ENCODE measurements around the gene KHK. TPM values are rescaled to one million over a fixed set of nuclear protein-coding genes. Genes with fewer than 3 reads are reported as not detected.
A peak's percentile ranks its signal among the peaks of the same experiment; 100 is the strongest.
"Not testable (repeated sequence)": the region's sequence is repeated elsewhere in the genome, so short reads cannot be mapped to it uniquely, and the experiment has no call there.

KHK gene
- total and polyA plus RNA-seq, 2 of the 8 experiments (the other 6 are each of a cell fraction or from before 2014, with no cell fraction given): 11.0 to 17.7 TPM

- TF ChIP-seq GTF2F1 (IDR thresholded peaks at IDR 0.05; ENCODE audit: borderline replicate concordance, low read depth, low read length) (no peak), EZH2 (IDR thresholded peaks at IDR 0.05; ENCODE audit: low read depth, low read length, severe bottlenecking) (peak; percentile 48), MAX (IDR thresholded peaks at IDR 0.05) (peak; percentile 76), BACH1 (IDR thresholded peaks at IDR 0.05; ENCODE audit: low read length) (peak; percentile 24; the same call in 1 of the 2 replicates), SP4 (IDR thresholded peaks at IDR 0.05; ENCODE audit: low read length) (no peak), CHD2 (IDR thresholded peaks at IDR 0.05; ENCODE audit: low read length) (no peak)
These were observed 32.2 kb downstream of the KHK start, which contains the start of gene CGREF1 (continued) for GRCh38 chr2:27118525-27119329.

- 82% methylated on average over 8 of the region's 8 CpGs; no CpG with 5 or more reads in 1 of the 2 experiments for WGBS, 2 experiments (ENCODE audit: extremely low coverage in 1 of 2, insufficient coverage in 1 of 2, insufficient read length in 1 of 2, insufficient replicate concordance in 2 of 2, low coverage in 1 of 2, low lambda C conversion rate in 2 of 2, missing lambda C conversion rate in 1 of 2)
- peak overlapping the region; percentile 59 for H3K23ac ChIP-seq (ENCODE audit: insufficient read length)
These were observed 32.7 kb downstream of the KHK start for GRCh38 chr2:27119330-27119670.

More at GRCh38 chr2:27119330-27119670, 32.7 kb downstream of the KHK start:
- H3K27me3 ChIP-seq (replicated peaks in 1 of 4; ENCODE audit: control insufficient read depth in 3 of 4, extremely low read depth in 1 of 4, insufficient read depth in 3 of 4, low read length in 3 of 4): peaks cover 8 to 63% (median 45%) of the 10 kb centered on the region in 4 experiments
- not testable (repeated sequence) for H2BK5ac ChIP-seq (ENCODE audit: low read depth, low read length); H2BK120ac ChIP-seq (replicated peaks; ENCODE audit: low read depth, low read length); H3K79me1 ChIP-seq (ENCODE audit: low read depth, low read length); H3K56ac ChIP-seq (replicated peaks; ENCODE audit: insufficient read length, low read depth, low read length); H3K27ac ChIP-seq (ENCODE audit: low read depth, low read length); H3K14ac ChIP-seq (ENCODE audit: insufficient read length); H3K18ac ChIP-seq (ENCODE audit: extremely low read depth, low read length); H3K9me3 ChIP-seq (ENCODE audit: insufficient read depth in 2 of 2, low read depth in 1 of 2, low read length in 1 of 2); H3K79me2 ChIP-seq (ENCODE audit: control insufficient read depth in 1 of 2, insufficient read depth in 2 of 2, low read length in 2 of 2); H2AFZ ChIP-seq (ENCODE audit: low read length); H3K36me3 ChIP-seq (ENCODE audit: control insufficient read depth in 2 of 4, insufficient read depth in 4 of 4, low read length in 3 of 4); H4K8ac ChIP-seq (ENCODE audit: extremely low read depth, insufficient read depth, low read length); DNase-seq (ENCODE audit: low read depth in 1 of 2, low spot score in 2 of 2); H4K20me1 ChIP-seq (replicated peaks in 1 of 2; ENCODE audit: control insufficient read depth in 1 of 2, insufficient read depth in 2 of 2, low read length in 2 of 2); FAIRE-seq; H3K4ac ChIP-seq (replicated peaks; ENCODE audit: insufficient read length, low read depth, low read length)
- peaks cover 0 to 19% (median 12%) of the 10 kb centered on the region in 4 experiments; a peak in 6 of 7 replicates for H3K4me1 ChIP-seq (replicated peaks in 1 of 4; ENCODE audit: control insufficient read depth in 3 of 4, insufficient read depth in 4 of 4, low read length in 3 of 4)
- ChIA-PET CTCF (ENCODE audit: partially characterized antibody) (interaction anchor here (1.1 to 1.9 kb wide), 3 partner anchors 12 to 17 kb away, joined by 4 to 5 read pairs (median 4); no protein-coding TSS in a partner anchor), POLR2A (ENCODE audit: partially characterized antibody) (interaction anchor here (1.3 to 1.5 kb wide), 3 partner anchors 9 to 64 kb away, joined by 3 to 5 read pairs (median 4); partner anchors contain the start of gene PREB)
- H3K4me3 ChIP-seq (ENCODE audit: extremely low read depth in 1 of 4, insufficient read depth in 2 of 4, low read depth in 3 of 4, low read length in 4 of 4): peak overlapping the region; percentile 40 to 68 (median 52); a peak in 7 of 8 replicates
- H4K5ac ChIP-seq (ENCODE audit: insufficient read length, low read depth, low read length): peak overlapping the region; percentile 62
- peak overlapping the region; percentile 34 for H2BK15ac ChIP-seq (ENCODE audit: low read length)
- peaks cover 15% of the 10 kb centered on the region for H3K23me2 ChIP-seq (ENCODE audit: low read depth, low read length)
- H4K91ac ChIP-seq (replicated peaks; ENCODE audit: insufficient read length, low read length): peak overlapping the region; percentile 40
- peak overlapping the region; percentile 94 to 98 for H3K4me2 ChIP-seq (ENCODE audit: insufficient read depth in 1 of 2, low read depth in 2 of 2, low read length in 2 of 2)
- peak overlapping the region; percentile 18; the same call in 1 of the 2 replicates for H2BK20ac ChIP-seq (ENCODE audit: low read length)
- H2BK12ac ChIP-seq (ENCODE audit: low read depth, low read length): peak overlapping the region; percentile 80; the same call in 1 of the 2 replicates
- H2AK5ac ChIP-seq (ENCODE audit: low read depth, low read length): peak overlapping the region; percentile 92
- H3K9ac ChIP-seq (replicated peaks in 1 of 4; ENCODE audit: extremely low read depth in 1 of 4, low read depth in 3 of 4, low read length in 3 of 4): peak overlapping the region in 2 of 4 experiments; percentile 33 to 64; a peak in 2 of 7 replicates
